ENCODE results near the gene CRB1. TPM values are rescaled to one million over a fixed set of nuclear protein-coding genes. Genes with fewer than 3 reads are reported as not detected.
A peak's percentile ranks its signal among the peaks of the same experiment; 100 is the strongest.

Gene CRB1
- total RNA-seq, 1 experiment from 2014 or later, result not detected

DNA sequence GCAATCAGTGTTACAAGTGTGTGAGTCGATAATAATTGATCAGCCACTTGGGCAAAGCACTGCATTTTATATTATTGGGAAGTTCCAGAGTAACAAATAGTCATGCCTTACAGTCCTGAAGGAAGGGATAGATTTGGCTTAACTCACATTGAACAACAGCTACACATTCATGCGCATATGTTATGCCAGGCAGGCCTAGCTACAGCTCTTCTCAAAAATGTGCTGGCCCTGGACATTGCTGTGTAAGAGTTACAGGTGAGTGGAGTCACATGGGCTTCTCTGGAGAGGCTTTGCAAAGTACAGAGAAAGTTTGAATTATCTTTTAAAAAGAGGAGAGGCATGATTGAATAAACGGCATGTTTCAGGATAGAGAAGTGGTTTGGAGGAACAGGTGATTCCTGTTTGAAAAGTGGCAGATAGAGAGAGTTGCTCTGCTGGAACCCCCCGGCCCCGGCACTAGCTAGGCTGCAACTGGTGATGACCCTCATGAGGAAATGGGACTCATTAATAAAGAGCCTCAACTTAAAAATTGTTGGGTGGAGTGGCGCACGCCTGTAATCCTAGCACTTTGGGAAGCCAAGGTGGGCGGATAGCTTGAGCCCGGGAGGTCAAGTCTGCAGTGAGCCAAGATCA is 200.6 kb downstream of the CRB1 start:
- peaks cover 9% of the 10 kb centered on the region for H3K4me1 ChIP-seq (ENCODE audit: insufficient read depth, low read length)
- Mint-ChIP-seq H3K4me1 (peaks cover 35 to 41% of the 10 kb centered on the region in 2 experiments), H3K4me3 (no peak overlapping the region), H3K36me3 (ENCODE audit: insufficient read depth in 1 of 3, low read depth in 3 of 3) (no peaks in the 10 kb centered on the region), H3K27me3 (ENCODE audit: low read depth) (no peaks in the 10 kb centered on the region), H3K9me3 (no peaks in the 10 kb centered on the region), H3K27ac (peak overlapping the region in 1 of 3 experiments; percentile 58; a peak in 1 of 7 replicates)
- H2BK12ac ChIP-seq (ENCODE audit: insufficient read length, low read depth, low read length), result no peak overlapping the region
- no peak overlapping the region for H3K14ac ChIP-seq (ENCODE audit: insufficient read depth, low read length)
- H2BK5ac ChIP-seq (ENCODE audit: insufficient read length, low read length), result no peak overlapping the region
- no peaks in the 10 kb centered on the region for H3K79me2 ChIP-seq (ENCODE audit: insufficient read depth, low read length)
- no peaks in the 10 kb centered on the region for H3K9me3 ChIP-seq (ENCODE audit: control insufficient read depth, low read depth, low read length)
- no peaks in the 10 kb centered on the region for H4K20me1 ChIP-seq (ENCODE audit: control insufficient read depth, insufficient read depth, insufficient read length)
- no peak overlapping the region for H4K5ac ChIP-seq (ENCODE audit: insufficient read length, low read depth, low read length)
- no peak overlapping the region for H3K23ac ChIP-seq (ENCODE audit: insufficient read length, low read depth, low read length)
- H3K27ac ChIP-seq (ENCODE audit: insufficient read length, low read depth, low read length), result no peak overlapping the region
- H3K56ac ChIP-seq (ENCODE audit: insufficient read length, low read depth, low read length), result no peak overlapping the region
- no peak overlapping the region for H3K9ac ChIP-seq (ENCODE audit: extremely low read depth, insufficient read length, low read length)
- TF ChIP-seq, protein P1, sequence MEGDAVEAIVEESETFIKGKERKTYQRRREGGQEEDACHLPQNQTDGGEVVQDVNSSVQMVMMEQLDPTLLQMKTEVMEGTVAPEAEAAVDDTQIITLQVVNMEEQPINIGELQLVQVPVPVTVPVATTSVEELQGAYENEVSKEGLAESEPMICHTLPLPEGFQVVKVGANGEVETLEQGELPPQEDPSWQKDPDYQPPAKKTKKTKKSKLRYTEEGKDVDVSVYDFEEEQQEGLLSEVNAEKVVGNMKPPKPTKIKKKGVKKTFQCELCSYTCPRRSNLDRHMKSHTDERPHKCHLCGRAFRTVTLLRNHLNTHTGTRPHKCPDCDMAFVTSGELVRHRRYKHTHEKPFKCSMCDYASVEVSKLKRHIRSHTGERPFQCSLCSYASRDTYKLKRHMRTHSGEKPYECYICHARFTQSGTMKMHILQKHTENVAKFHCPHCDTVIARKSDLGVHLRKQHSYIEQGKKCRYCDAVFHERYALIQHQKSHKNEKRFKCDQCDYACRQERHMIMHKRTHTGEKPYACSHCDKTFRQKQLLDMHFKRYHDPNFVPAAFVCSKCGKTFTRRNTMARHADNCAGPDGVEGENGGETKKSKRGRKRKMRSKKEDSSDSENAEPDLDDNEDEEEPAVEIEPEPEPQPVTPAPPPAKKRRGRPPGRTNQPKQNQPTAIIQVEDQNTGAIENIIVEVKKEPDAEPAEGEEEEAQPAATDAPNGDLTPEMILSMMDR (conservative IDR thresholded peaks at IDR 0.05), result no peak
- no peak overlapping the region for H2AK5ac ChIP-seq (ENCODE audit: insufficient read length, low read length)
- H3K27me3 ChIP-seq (ENCODE audit: insufficient read depth, low read length), result no peaks in the 10 kb centered on the region
- no CpG with 5 or more reads among the region's 9 CpGs for WGBS (ENCODE audit: extremely low coverage, insufficient read length, low lambda C conversion rate)
- H3K79me1 ChIP-seq (ENCODE audit: insufficient read depth, low read depth, low read length, poor library complexity, severe bottlenecking), result no peaks in the 10 kb centered on the region
- no peak overlapping the region for H2BK20ac ChIP-seq (ENCODE audit: low read depth, low read length, poor library complexity, severe bottlenecking)
- no peak overlapping the region for H3K4me2 ChIP-seq (ENCODE audit: insufficient read depth, insufficient read length, low read length)
- H2AFZ ChIP-seq (ENCODE audit: low read length), result no peak overlapping the region
- H2BK120ac ChIP-seq (ENCODE audit: low read depth, low read length, poor library complexity, severe bottlenecking), result no peak overlapping the region
- H4K8ac ChIP-seq (replicated peaks; ENCODE audit: insufficient read length, low read depth, low read length), result no peak overlapping the region
- no peak overlapping the region for H3T11ph ChIP-seq (ENCODE audit: low read length)
- no peak overlapping the region for H4K91ac ChIP-seq (ENCODE audit: insufficient read length, low read depth, low read length)
- no peak overlapping the region for H3K4ac ChIP-seq (ENCODE audit: low read depth, low read length)
- DNase-seq, result no peak
- H3K18ac ChIP-seq (ENCODE audit: insufficient read length, low read depth, low read length), result no peak overlapping the region
- H2BK15ac ChIP-seq (ENCODE audit: low read depth, low read length), result no peak overlapping the region
- no peaks in the 10 kb centered on the region for H3K23me2 ChIP-seq (ENCODE audit: insufficient read length, low read depth, low read length, poor library complexity, severe bottlenecking)
